Measurements from ENCODE around the gene SLC9A9.

SLC9A9 gene

DNA sequence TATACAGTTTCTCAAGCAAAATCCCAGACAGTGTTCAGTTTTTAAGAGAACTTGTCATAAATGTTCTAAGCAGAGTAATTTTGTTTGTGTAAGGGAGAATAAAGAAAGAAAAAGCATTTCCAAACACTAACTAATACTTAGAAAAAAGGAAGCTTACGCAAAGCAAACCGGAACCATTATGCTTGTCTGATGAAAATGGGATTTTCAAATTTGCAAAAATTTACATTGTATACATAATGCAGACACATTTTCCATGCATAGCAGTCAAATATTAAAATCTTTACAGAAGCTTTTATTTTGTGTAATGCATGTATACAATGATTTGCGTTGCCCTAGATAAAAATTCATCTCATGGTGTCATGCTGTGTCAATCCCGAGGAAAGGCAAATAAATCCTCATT lies 229.0 kb downstream of the SLC9A9 start:
- Histone ChIP-seq H3K4me1 (ENCODE audit: low read length) (no peaks in the 10 kb centered on the region), H4K20me1 (ENCODE audit: insufficient read depth, low read length) (no peaks in the 10 kb centered on the region), H3K27me3 (ENCODE audit: low read depth, low read length) (no peaks in the 10 kb centered on the region), H3K79me2 (ENCODE audit: low read length) (no peaks in the 10 kb centered on the region), H3K9me3 (ENCODE audit: insufficient read depth, low read length) (no peaks in the 10 kb centered on the region), H3K4me3 (ENCODE audit: low read length) (no peak overlapping the region), H3K27ac (ENCODE audit: low read length) (no peak overlapping the region), H3K36me3 (replicated peaks; ENCODE audit: low read depth, low read length) (no peaks in the 10 kb centered on the region), H3K4me2 (ENCODE audit: low read length) (no peak overlapping the region), H3K9ac (ENCODE audit: low read length) (no peak overlapping the region), H2AFZ (ENCODE audit: low read depth, low read length) (no peak overlapping the region)
- TF ChIP-seq, protein P1, sequence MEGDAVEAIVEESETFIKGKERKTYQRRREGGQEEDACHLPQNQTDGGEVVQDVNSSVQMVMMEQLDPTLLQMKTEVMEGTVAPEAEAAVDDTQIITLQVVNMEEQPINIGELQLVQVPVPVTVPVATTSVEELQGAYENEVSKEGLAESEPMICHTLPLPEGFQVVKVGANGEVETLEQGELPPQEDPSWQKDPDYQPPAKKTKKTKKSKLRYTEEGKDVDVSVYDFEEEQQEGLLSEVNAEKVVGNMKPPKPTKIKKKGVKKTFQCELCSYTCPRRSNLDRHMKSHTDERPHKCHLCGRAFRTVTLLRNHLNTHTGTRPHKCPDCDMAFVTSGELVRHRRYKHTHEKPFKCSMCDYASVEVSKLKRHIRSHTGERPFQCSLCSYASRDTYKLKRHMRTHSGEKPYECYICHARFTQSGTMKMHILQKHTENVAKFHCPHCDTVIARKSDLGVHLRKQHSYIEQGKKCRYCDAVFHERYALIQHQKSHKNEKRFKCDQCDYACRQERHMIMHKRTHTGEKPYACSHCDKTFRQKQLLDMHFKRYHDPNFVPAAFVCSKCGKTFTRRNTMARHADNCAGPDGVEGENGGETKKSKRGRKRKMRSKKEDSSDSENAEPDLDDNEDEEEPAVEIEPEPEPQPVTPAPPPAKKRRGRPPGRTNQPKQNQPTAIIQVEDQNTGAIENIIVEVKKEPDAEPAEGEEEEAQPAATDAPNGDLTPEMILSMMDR (IDR thresholded peaks at IDR 0.05; ENCODE audit: low read depth, low read length): no peak
- no peak for TF ChIP-seq EZH2phosphoT487 (IDR thresholded peaks at IDR 0.05; ENCODE audit: low read depth)

DNA sequence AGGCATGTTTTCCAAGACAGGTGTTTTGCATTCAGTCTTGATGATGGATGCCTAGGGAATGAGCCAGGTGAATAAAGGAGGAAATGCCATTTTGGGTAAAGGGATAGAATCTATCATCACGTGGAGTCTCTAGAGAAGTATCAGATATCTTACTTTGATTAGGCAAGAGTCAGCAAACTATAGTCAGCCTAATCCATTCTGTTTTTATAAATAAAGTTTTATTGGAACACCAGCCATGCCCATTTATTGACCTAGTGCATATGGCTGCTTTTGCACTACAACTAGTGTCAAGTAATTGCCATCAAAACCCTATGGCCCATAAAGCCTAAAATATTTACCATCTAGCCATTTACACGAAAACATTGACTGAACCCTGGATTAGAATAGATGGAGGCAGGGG lies 231.2 kb downstream of the SLC9A9 start:
- Histone ChIP-seq H3K27me3 (ENCODE audit: low read depth, low read length) (no peaks in the 10 kb centered on the region), H3K79me2 (ENCODE audit: low read length) (no peaks in the 10 kb centered on the region), H3K4me1 (ENCODE audit: low read length) (no peaks in the 10 kb centered on the region), H3K36me3 (replicated peaks; ENCODE audit: low read depth, low read length) (no peaks in the 10 kb centered on the region), H3K9ac (ENCODE audit: low read length) (no peak overlapping the region), H4K20me1 (ENCODE audit: insufficient read depth, low read length) (no peaks in the 10 kb centered on the region), H3K9me3 (ENCODE audit: insufficient read depth, low read length) (no peaks in the 10 kb centered on the region), H2AFZ (ENCODE audit: low read depth, low read length) (no peak overlapping the region), H3K4me3 (ENCODE audit: low read length) (no peak overlapping the region), H3K4me2 (ENCODE audit: low read length) (no peak overlapping the region), H3K27ac (ENCODE audit: low read length) (no peak overlapping the region)
- TF ChIP-seq EZH2phosphoT487 (IDR thresholded peaks at IDR 0.05; ENCODE audit: low read depth): no peak
- TF ChIP-seq, protein P1 (IDR thresholded peaks at IDR 0.05; ENCODE audit: low read depth, low read length): no peak

DNA sequence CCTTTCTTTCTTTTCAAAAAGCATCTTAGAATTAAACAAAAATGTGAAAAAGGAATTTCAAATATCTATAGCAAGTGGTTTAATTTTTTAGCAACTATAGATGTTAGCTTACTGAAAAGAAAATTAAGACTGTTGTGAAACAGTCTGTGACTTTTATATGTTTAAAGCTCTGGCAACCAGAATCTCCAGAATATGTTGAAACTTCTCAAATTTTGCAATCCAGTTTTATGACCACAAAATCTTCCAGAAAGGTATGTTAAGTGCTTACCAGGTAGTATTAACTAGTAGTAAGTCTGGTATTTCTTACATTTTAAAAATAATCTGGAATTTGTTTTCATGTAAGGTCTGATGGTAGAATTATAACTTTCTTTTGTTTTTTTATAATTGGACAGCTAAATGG lies 235.0 kb downstream of the SLC9A9 start:
- Histone ChIP-seq H3K4me2 (ENCODE audit: low read length) (no peak overlapping the region), H3K27me3 (ENCODE audit: low read depth, low read length) (no peaks in the 10 kb centered on the region), H3K4me1 (ENCODE audit: low read length) (no peaks in the 10 kb centered on the region), H2AFZ (ENCODE audit: low read depth, low read length) (no peak overlapping the region), H4K20me1 (ENCODE audit: insufficient read depth, low read length) (no peaks in the 10 kb centered on the region), H3K79me2 (ENCODE audit: low read length) (no peaks in the 10 kb centered on the region), H3K27ac (ENCODE audit: low read length) (no peak overlapping the region), H3K36me3 (replicated peaks; ENCODE audit: low read depth, low read length) (no peaks in the 10 kb centered on the region), H3K4me3 (ENCODE audit: low read length) (no peak overlapping the region), H3K9ac (ENCODE audit: low read length) (no peak overlapping the region), H3K9me3 (ENCODE audit: insufficient read depth, low read length) (no peaks in the 10 kb centered on the region)
- TF ChIP-seq EZH2phosphoT487 (IDR thresholded peaks at IDR 0.05; ENCODE audit: low read depth): no peak
- TF ChIP-seq, protein P1 (IDR thresholded peaks at IDR 0.05; ENCODE audit: low read depth, low read length): no peak

DNA sequence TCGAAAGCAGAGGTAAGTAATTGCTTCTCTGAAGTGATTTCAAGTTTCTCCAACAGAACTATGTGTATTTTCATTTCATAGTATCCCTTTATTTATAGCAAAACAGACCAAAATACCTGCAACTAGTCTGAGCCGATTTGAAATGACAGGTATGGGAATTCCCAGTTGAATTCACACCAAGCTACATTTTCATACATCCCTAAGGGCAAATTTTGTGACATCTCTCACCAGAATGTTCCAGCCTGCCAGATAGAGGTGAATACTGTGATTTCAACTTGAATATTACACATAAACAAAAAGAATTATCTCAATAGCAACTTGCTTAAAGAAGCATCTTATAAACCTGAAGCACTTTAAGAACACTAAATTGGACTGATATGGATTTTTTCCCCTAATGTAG lies 235.7 kb downstream of the SLC9A9 start:
- no peak for TF ChIP-seq EZH2phosphoT487 (IDR thresholded peaks at IDR 0.05; ENCODE audit: low read depth)
- TF ChIP-seq, protein P1 (IDR thresholded peaks at IDR 0.05; ENCODE audit: low read depth, low read length): no peak
- H3K9ac ChIP-seq (ENCODE audit: low read length): no peak overlapping the region

More for the DNA sequence above, 235.7 kb downstream of the SLC9A9 start:
- Histone ChIP-seq H3K79me2 (ENCODE audit: low read length) (no peaks in the 10 kb centered on the region), H3K27me3 (ENCODE audit: low read depth, low read length) (no peaks in the 10 kb centered on the region), H2AFZ (ENCODE audit: low read depth, low read length) (no peak overlapping the region), H3K4me1 (ENCODE audit: low read length) (no peaks in the 10 kb centered on the region), H3K4me3 (ENCODE audit: low read length) (no peak overlapping the region), H3K27ac (ENCODE audit: low read length) (no peak overlapping the region), H4K20me1 (ENCODE audit: insufficient read depth, low read length) (no peaks in the 10 kb centered on the region), H3K4me2 (ENCODE audit: low read length) (no peak overlapping the region), H3K9me3 (ENCODE audit: insufficient read depth, low read length) (no peaks in the 10 kb centered on the region), H3K36me3 (replicated peaks; ENCODE audit: low read depth, low read length) (no peaks in the 10 kb centered on the region)
